HEK293T (cell line): ENCODE data around the gene SNX14.

Experiments used
- CTCF ChIA-PET: fragments of 350-600 bp; formaldehyde crosslinking; extraction: SDS; loops from one replicate; lab custom pipeline; 2021; ENCODE audit warnings: antibody characterized with exemption, inconsistent platforms; lab: Yijun Ruan, JAX
- POLR2A ChIA-PET: fragments of 350-600 bp; formaldehyde crosslinking; extraction: SDS; loops from one replicate; lab custom pipeline; 2020; ENCODE audit warnings: antibody characterized with exemption, inconsistent platforms; lab: Yijun Ruan, JAX
- DNase-seq: peaks from one replicate; pipeline ENCODE4 v3.0.0; 2012; ENCODE audit warnings: mixed read lengths; ENCODE audit errors: extremely low spot score
- ARNT ChIP-seq: fragments of 450-650 bp; IDR thresholded peaks from 2 replicates; pipeline ENCODE4 v1.6.1; 2017; ENCODE audit warnings: mild to moderate bottlenecking
- BHLHE40 ChIP-seq: fragments of 450-650 bp; IDR thresholded peaks from 2 replicates; pipeline ENCODE4 v1.6.1; 2016; ENCODE audit warnings: mild to moderate bottlenecking, moderate library complexity, borderline replicate concordance
- CTBP1 ChIP-seq: fragments of 450-650 bp; IDR thresholded peaks from 2 replicates; pipeline ENCODE4 v1.6.1; 2016; ENCODE audit warnings: borderline replicate concordance
- ELF4 ChIP-seq: fragments of 450-650 bp; IDR thresholded peaks from 2 replicates; pipeline ENCODE4 v1.6.1; 2017; ENCODE audit warnings: antibody characterized with exemption
- FOXA1 ChIP-seq: fragments of 450-650 bp; IDR thresholded peaks from 2 replicates; pipeline ENCODE4 v1.6.1; 2016; ENCODE audit warnings: mild to moderate bottlenecking
- FOXK2 ChIP-seq: fragments of 450-650 bp; IDR thresholded peaks from 2 replicates; pipeline ENCODE4 v1.6.1; 2016; ENCODE audit warnings: mild to moderate bottlenecking
- FOXM1 ChIP-seq: fragments of 450-650 bp; IDR thresholded peaks from 2 replicates; pipeline ENCODE4 v1.6.1; 2017; ENCODE audit warnings: mild to moderate bottlenecking, borderline replicate concordance
- HDGF ChIP-seq: fragments of 450-650 bp; IDR thresholded peaks from 2 replicates; pipeline ENCODE4 v1.6.1; 2017; ENCODE audit warnings: antibody characterized with exemption, borderline replicate concordance
- L3MBTL2 ChIP-seq: fragments of 450-650 bp; conservative IDR thresholded peaks from 2 replicates; pipeline ENCODE4 v1.6.1; 2016; ENCODE audit warnings: mild to moderate bottlenecking
- LEF1 ChIP-seq: fragments of 450-650 bp; IDR thresholded peaks from 2 replicates; pipeline ENCODE4 v1.6.1; 2017; ENCODE audit warnings: mild to moderate bottlenecking, borderline replicate concordance
- NFRKB ChIP-seq: fragments of 450-650 bp; IDR thresholded peaks from 2 replicates; pipeline ENCODE4 v1.6.1; 2016; ENCODE audit warnings: mild to moderate bottlenecking, moderate library complexity
- SP1 ChIP-seq: fragments of 450-650 bp; IDR thresholded peaks from 2 replicates; pipeline ENCODE4 v1.6.1; 2017
- SUZ12 ChIP-seq: fragments of 450-650 bp; IDR thresholded peaks from 2 replicates; pipeline ENCODE4 v1.6.1; 2016; ENCODE audit warnings: mild to moderate bottlenecking
- TARDBP ChIP-seq: fragments of 450-650 bp; IDR thresholded peaks from 2 replicates; pipeline ENCODE4 v1.6.1; 2016
- ZNF384 ChIP-seq: fragments of 450-650 bp; IDR thresholded peaks from 2 replicates; pipeline ENCODE4 v1.6.1; 2016
- TF ChIP-seq, protein P1 (sequence below): fragments of 450-650 bp; IDR thresholded peaks from 2 replicates; pipeline ENCODE4 v1.6.1; 2016

SNX14 gene

GRCh38 chr6:85498596-85499258 lies 94.9 kb downstream of the SNX14 start:
- CTCF ChIA-PET, result no interaction called here
- TF ChIP-seq FOXK2 (no peak), SUZ12 (no peak)
- DNase-seq, result no peak
- POLR2A ChIA-PET, result no interaction called here

- no peak for TF ChIP-seq FOXA1
- no peak for TF ChIP-seq SP1
- TF ChIP-seq LEF1, result no peak
- no peak for TF ChIP-seq NFRKB
- TF ChIP-seq, protein P1, sequence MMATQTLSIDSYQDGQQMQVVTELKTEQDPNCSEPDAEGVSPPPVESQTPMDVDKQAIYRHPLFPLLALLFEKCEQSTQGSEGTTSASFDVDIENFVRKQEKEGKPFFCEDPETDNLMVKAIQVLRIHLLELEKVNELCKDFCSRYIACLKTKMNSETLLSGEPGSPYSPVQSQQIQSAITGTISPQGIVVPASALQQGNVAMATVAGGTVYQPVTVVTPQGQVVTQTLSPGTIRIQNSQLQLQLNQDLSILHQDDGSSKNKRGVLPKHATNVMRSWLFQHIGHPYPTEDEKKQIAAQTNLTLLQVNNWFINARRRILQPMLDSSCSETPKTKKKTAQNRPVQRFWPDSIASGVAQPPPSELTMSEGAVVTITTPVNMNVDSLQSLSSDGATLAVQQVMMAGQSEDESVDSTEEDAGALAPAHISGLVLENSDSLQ, result no peak
- POLR2A ChIA-PET, result no interaction called here
- no peak for DNase-seq
- CTCF ChIA-PET, result no interaction called here
Measured at GRCh38 chr6:85496856-85497255, 96.8 kb downstream of the SNX14 start.

- POLR2A ChIA-PET, result no interaction called here
- no peak for DNase-seq
- CTCF ChIA-PET, result no interaction called here
- TF ChIP-seq L3MBTL2, result no peak
- no peak for TF ChIP-seq HDGF
- TF ChIP-seq ARNT, result no peak
- no peak for TF ChIP-seq FOXK2
- no peak for TF ChIP-seq FOXM1
- TF ChIP-seq, protein P1, result no peak
- TF ChIP-seq CTBP1, result no peak
- TF ChIP-seq ELF4, result no peak
- no peak for TF ChIP-seq SUZ12
- no peak for TF ChIP-seq SP1
- TF ChIP-seq NFRKB, result no peak
- no peak for TF ChIP-seq BHLHE40
- no peak for TF ChIP-seq ZNF384
- no peak for TF ChIP-seq LEF1
Measured at GRCh38 chr6:85496009-85496579, 97.6 kb downstream of the SNX14 start.

- ChIA-PET POLR2A (no interaction called here), CTCF (interaction anchor here (0.9 to 1.8 kb wide), 2 partner anchors 12 to 45 kb away, joined by 4 to 6 read pairs; partner anchors contain the start of gene NT5E)
- TF ChIP-seq ARNT (no peak), ZNF384 (no peak)
- DNase-seq, result no peak
Measured at GRCh38 chr6:85494547-85495536, 98.8 kb downstream of the SNX14 start.

GRCh38 chr6:85493389-85493788 lies 100.3 kb downstream of the SNX14 start:
- no peak for DNase-seq
- CTCF ChIA-PET, result interaction anchor here (1.3 kb wide), 1 partner anchor 138 kb away, joined by 5 read pairs; no protein-coding TSS in a partner anchor
- POLR2A ChIA-PET, result no interaction called here
- no peak for TF ChIP-seq ZNF384
- TF ChIP-seq FOXM1, result no peak
- TF ChIP-seq ARNT, result no peak
- TF ChIP-seq SUZ12, result no peak
- no peak for TF ChIP-seq LEF1
- no peak for TF ChIP-seq FOXK2
- no peak for TF ChIP-seq BHLHE40
- TF ChIP-seq NFRKB, result no peak
- TF ChIP-seq HDGF, result no peak
- TF ChIP-seq ELF4, result no peak
- TF ChIP-seq SP1, result no peak
- no peak for TF ChIP-seq CTBP1
- TF ChIP-seq, protein P1, result no peak
- TF ChIP-seq L3MBTL2, result no peak
- TF ChIP-seq TARDBP, result no peak

DNA sequence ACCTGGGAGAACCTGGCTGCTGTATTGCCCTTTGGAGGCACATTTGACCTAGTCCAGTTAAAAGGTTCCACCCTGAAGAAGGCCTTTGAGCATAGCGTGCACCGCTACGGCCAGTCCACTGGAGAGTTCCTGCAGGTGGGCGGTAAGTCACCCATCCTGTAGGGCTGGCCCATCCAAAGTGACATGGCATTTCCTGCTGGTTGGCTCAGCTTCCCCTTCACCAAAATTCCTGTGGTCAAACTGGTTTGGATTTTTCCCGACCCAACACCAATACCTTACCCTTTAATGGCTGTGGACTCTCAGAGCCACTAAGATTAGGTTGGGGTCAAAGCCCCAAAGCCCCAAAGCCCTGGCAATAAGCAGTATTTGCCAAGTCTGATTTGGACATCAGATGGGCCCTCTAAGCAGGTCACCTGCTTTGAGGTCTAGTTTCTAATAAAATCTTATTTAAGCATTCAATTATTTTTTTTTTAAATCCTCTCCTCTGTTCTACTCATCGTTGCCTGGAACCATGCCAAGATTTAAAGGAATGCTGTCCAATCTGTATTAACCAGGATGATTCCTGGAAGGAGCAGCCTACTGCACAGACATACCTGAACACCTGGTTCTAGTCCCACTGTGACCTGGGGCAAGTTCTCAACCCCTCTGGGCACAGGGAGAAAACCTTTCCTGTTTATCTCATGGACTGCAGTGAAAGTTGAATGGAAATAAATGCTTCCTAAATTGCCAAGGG lies 103.0 kb downstream of the SNX14 start:
- ChIA-PET CTCF (no interaction called here), POLR2A (no interaction called here)
- DNase-seq, result no peak
- no peak for TF ChIP-seq ARNT
- TF ChIP-seq FOXK2, result no peak
- TF ChIP-seq LEF1, result no peak
- TF ChIP-seq, protein P1, result no peak
- no peak for TF ChIP-seq L3MBTL2
- TF ChIP-seq SP1, result no peak
- TF ChIP-seq ZNF384, result no peak
- no peak for TF ChIP-seq FOXM1
- TF ChIP-seq NFRKB, result no peak
- TF ChIP-seq CTBP1, result no peak
